B cell (primary cell): ENCODE measurements around the gene PRSS3. TPM values are rescaled to one million over a fixed set of nuclear protein-coding genes. Genes with fewer than 3 reads are reported as not detected.

Experiments used
- ATAC-seq: fragments of 200-7000 bp; cut with Tn5 transposase; one replicate; pipeline ENCODE4 v1.10.0; 2021; ENCODE audit warnings: low read depth, mild to moderate bottlenecking, moderate number of reproducible peaks, moderate library complexity
- CTCF ChIA-PET: fragments of 350-600 bp; sonication (Branson Sonifier 250); formaldehyde crosslinking; loops from one replicate; lab custom pipeline; 2021; ENCODE audit warnings: antibody characterized with exemption, inconsistent platforms; lab: Charles Lee
- POLR2A ChIA-PET: fragments of 350-600 bp; sonication (Branson Sonifier 250); formaldehyde crosslinking; loops from one replicate; lab custom pipeline; 2021; ENCODE audit warnings: antibody characterized with exemption; lab: Charles Lee
- DNase-seq: peaks from one replicate; pipeline ENCODE4 v3.0.0; 2013
- H2AFZ ChIP-seq: 2 replicates; pipeline ENCODE4 v1.6.1; 2012; ENCODE audit warnings: mild to moderate bottlenecking, low read depth, low read length; ENCODE audit not compliant: insufficient read depth, poor library complexity, severe bottlenecking
- H3K27ac ChIP-seq, 2 donors: 1 replicate in 1 of 2; 2 replicates in 1 of 2; pipeline ENCODE4 v1.5.1; 2012 to 2013; ENCODE audit warnings: low read length in 2 of 2, mild to moderate bottlenecking in 2 of 2, moderate library complexity in 1 of 2
- H3K27me3 ChIP-seq, 4 experiments: fragments of 200-600 bp in 1 of 4; sonication (generic) in 1 of 4; replicated peaks in 1 of 4; 1 replicate in 2 of 4; 2 replicates in 2 of 4; pipeline versions ENCODE4 v1.6.1 to v1.7.0; 2013 to 2016; ENCODE audit warnings: low read length in 3 of 4, mild to moderate bottlenecking in 2 of 4, mixed read lengths in 1 of 4, moderate library complexity in 1 of 4; ENCODE audit not compliant: insufficient read depth in 4 of 4, control insufficient read depth in 3 of 4; ENCODE audit errors: control extremely low read depth in 1 of 4
- H3K36me3 ChIP-seq, 2 experiments: replicated peaks in 1 of 2; 1 replicate in 1 of 2; 2 replicates in 1 of 2; pipeline versions ENCODE4 v1.6.1 to v1.7.1; 2013; ENCODE audit warnings: low read length in 1 of 2; ENCODE audit not compliant: insufficient read depth in 2 of 2, control insufficient read depth in 1 of 2; ENCODE audit errors: control extremely low read depth in 1 of 2, extremely low read depth in 1 of 2
- H3K4me1 ChIP-seq, 2 donors: fragments of 200-600 bp in 1 of 2; sonication (generic) in 1 of 2; 1 replicate in 1 of 2; 2 replicates in 1 of 2; pipeline versions ENCODE4 v1.5.1 to v1.6.1; 2013 to 2017; ENCODE audit warnings: low read length in 2 of 2; ENCODE audit not compliant: control insufficient read depth in 2 of 2, insufficient read depth in 2 of 2
- H3K4me2 ChIP-seq: replicated peaks from 2 replicates; pipeline ENCODE3; 2012; ENCODE audit warnings: mild to moderate bottlenecking, low read depth, low read length; ENCODE audit not compliant: poor library complexity, severe bottlenecking
- H3K4me3 ChIP-seq, 5 experiments: fragments of 200-600 bp in 1 of 5; sonication (generic) in 1 of 5; 1 replicate in 3 of 5; 2 replicates in 2 of 5; pipeline versions ENCODE4 v1.5.1 to v1.7.0; 2011 to 2016; ENCODE audit warnings: low read length in 4 of 5, mild to moderate bottlenecking in 4 of 5, low read depth in 2 of 5, control low read depth in 1 of 5, moderate library complexity in 1 of 5; ENCODE audit not compliant: insufficient read depth in 1 of 5; ENCODE audit errors: control extremely low read depth in 1 of 5, extremely low read depth in 1 of 5
- H3K79me2 ChIP-seq: fragments of 200-600 bp; sonication (generic); one replicate; pipeline ENCODE4 v1.6.0; 2016; ENCODE audit warnings: low read length; ENCODE audit not compliant: control insufficient read depth, insufficient read depth
- H3K9ac ChIP-seq: fragments of 200-600 bp; sonication (generic); 2 replicates; pipeline ENCODE4 v1.6.1; 2017; ENCODE audit warnings: mild to moderate bottlenecking, low read length, moderate library complexity
- H3K9me3 ChIP-seq, 3 donors: one replicate each; pipeline versions ENCODE4 v1.6.1 to v1.7.1; 2013; ENCODE audit warnings: low read length in 2 of 3; ENCODE audit not compliant: control insufficient read depth in 2 of 3, insufficient read depth in 1 of 3; ENCODE audit errors: control extremely low read depth in 1 of 3
- H4K20me1 ChIP-seq: 2 replicates; pipeline ENCODE4 v1.6.0; 2012; ENCODE audit warnings: mild to moderate bottlenecking, low read length; ENCODE audit not compliant: insufficient read depth, control insufficient read depth, poor library complexity, severe bottlenecking
- H3K27ac Mint-ChIP-seq: one replicate; pipeline ENCODE4 v1.8.0; 2021; ENCODE audit warnings: mixed read lengths
- H3K27me3 Mint-ChIP-seq: one replicate; pipeline ENCODE4 v1.8.0; 2021; ENCODE audit warnings: mixed read lengths
- H3K4me1 Mint-ChIP-seq: one replicate; pipeline ENCODE4 v1.8.0; 2021; ENCODE audit warnings: mixed read lengths
- H3K4me3 Mint-ChIP-seq: one replicate; pipeline ENCODE4 v1.8.0; 2021; ENCODE audit warnings: mixed read lengths
- H3K9me3 Mint-ChIP-seq: one replicate; pipeline ENCODE4 v1.8.0; 2022; ENCODE audit warnings: mixed read lengths; ENCODE audit not compliant: insufficient read depth
- CTCF ChIP-seq: fragments of 200-600 bp; IDR thresholded peaks from one replicate; pipeline ENCODE4 v1.8.0; 2022; ENCODE audit warnings: antibody characterized with exemption, mild to moderate bottlenecking
- EZH2 ChIP-seq: IDR thresholded peaks from 2 replicates; pipeline ENCODE4 v1.6.1; 2012; ENCODE audit warnings: borderline replicate concordance, low read depth, mild to moderate bottlenecking, moderate library complexity, low read length; ENCODE audit not compliant: insufficient read depth, poor library complexity, severe bottlenecking
- WGBS: methylation state at CpG from one replicate; pipeline ENCODE4 v1.1.5; 2013; ENCODE audit warnings: missing lambda C conversion rate; ENCODE audit not compliant: insufficient coverage; 5-methylcytosine and 5-hydroxymethylcytosine counted together
- intact Hi-C: fragments of 100-400 bp; cut with micrococcal nuclease; formaldehyde crosslinking; loops from one replicate; pipeline ENCODE4 v1.10.0; 2022
- polyA plus RNA-seq: library from polyadenylated mRNA; depleted of rRNA; stranded (reverse); fragments of >200 nt; gene quantifications from 2 replicates; pipeline ENCODE4 v1.2.3, GENCODE V29; 2012
- total RNA-seq, 2 donors: library from RNA; stranded (reverse); fragments of 120-200 nt in 1 of 2; gene quantifications; 1 replicate in 1 of 2; 2 replicates in 1 of 2; pipeline versions ENCODE4 v1.2.3 to v1.2.4, GENCODE V29; 2013 to 2022

Gene PRSS3
- total and polyA plus RNA-seq, 2 donors (not counting 1 experiment from before 2014, with no cell fraction given), result not detected

- Histone ChIP-seq H3K4me1 (no peaks in the 10 kb centered on the region), H3K9me3 (no peaks in the 10 kb centered on the region), H3K36me3 (no peaks in the 10 kb centered on the region), H3K9ac (no peak overlapping the region), H4K20me1 (no peaks in the 10 kb centered on the region), H2AFZ (no peak overlapping the region), H3K27ac (no peak overlapping the region), H3K27me3 (peaks cover 0 to 7% (median 1%) of the 10 kb centered on the region in 4 experiments), H3K79me2 (no peaks in the 10 kb centered on the region), H3K4me2 (no peak overlapping the region), H3K4me3 (no peak overlapping the region)
- Mint-ChIP-seq H3K4me3 (no peak overlapping the region), H3K27me3 (peaks cover 24% of the 10 kb centered on the region), H3K9me3 (no peaks in the 10 kb centered on the region), H3K4me1 (no peaks in the 10 kb centered on the region), H3K27ac (no peak overlapping the region)
- TF ChIP-seq CTCF (no peak), EZH2 (no peak)
- intact Hi-C loops, result no loop called here
- ATAC-seq (no peak), DNase-seq (peak; percentile 11)
- ChIA-PET CTCF (no interaction called here), POLR2A (no interaction called here)
- WGBS, result 67% methylated on average over 2 of the region's 5 CpGs
Observed at GRCh38 chr9:33785914-33786313, 9.4 kb upstream of the PRSS3 start.

- no peaks in the 10 kb centered on the region for H3K9me3 Mint-ChIP-seq
- peaks cover 24% of the 10 kb centered on the region for H3K27me3 Mint-ChIP-seq
- H3K4me2 ChIP-seq, result no peak overlapping the region
- no peak for ATAC-seq
- WGBS, result 90% methylated on average over 2 of the region's 2 CpGs
- no peak overlapping the region for H2AFZ ChIP-seq
- H3K36me3 ChIP-seq, result no peaks in the 10 kb centered on the region
- DNase-seq, result no peak
- no peak for TF ChIP-seq CTCF
- no peak for TF ChIP-seq EZH2
- CTCF ChIA-PET, result interaction anchor here (0.7 to 1.3 kb wide), 3 partner anchors 24 to 66 kb away, joined by 3 to 4 read pairs (median 3); no protein-coding TSS in a partner anchor
- H3K79me2 ChIP-seq, result no peaks in the 10 kb centered on the region
- intact Hi-C loops, result no loop called here
- H3K9me3 ChIP-seq, result no peaks in the 10 kb centered on the region
- POLR2A ChIA-PET, result no interaction called here
- no peak overlapping the region for H3K4me3 ChIP-seq
- H3K27ac Mint-ChIP-seq, result no peak overlapping the region
- H3K9ac ChIP-seq, result no peak overlapping the region
- no peak overlapping the region for H3K4me3 Mint-ChIP-seq
- peaks cover 0 to 7% (median 1%) of the 10 kb centered on the region in 4 experiments for H3K27me3 ChIP-seq
- H4K20me1 ChIP-seq, result no peaks in the 10 kb centered on the region
- no peaks in the 10 kb centered on the region for H3K4me1 ChIP-seq
- no peak overlapping the region for H3K27ac ChIP-seq
- no peaks in the 10 kb centered on the region for H3K4me1 Mint-ChIP-seq
Observed at GRCh38 chr9:33786681-33787080, 8.7 kb upstream of the PRSS3 start.
